GDM1 (cell line): ENCODE data around the gene ACOX2.

Experiments
- DNase-seq: peaks from one replicate; lab custom pipeline; 2025; lab: John Stamatoyannopoulos, UW

The ACOX2 gene

DNA sequence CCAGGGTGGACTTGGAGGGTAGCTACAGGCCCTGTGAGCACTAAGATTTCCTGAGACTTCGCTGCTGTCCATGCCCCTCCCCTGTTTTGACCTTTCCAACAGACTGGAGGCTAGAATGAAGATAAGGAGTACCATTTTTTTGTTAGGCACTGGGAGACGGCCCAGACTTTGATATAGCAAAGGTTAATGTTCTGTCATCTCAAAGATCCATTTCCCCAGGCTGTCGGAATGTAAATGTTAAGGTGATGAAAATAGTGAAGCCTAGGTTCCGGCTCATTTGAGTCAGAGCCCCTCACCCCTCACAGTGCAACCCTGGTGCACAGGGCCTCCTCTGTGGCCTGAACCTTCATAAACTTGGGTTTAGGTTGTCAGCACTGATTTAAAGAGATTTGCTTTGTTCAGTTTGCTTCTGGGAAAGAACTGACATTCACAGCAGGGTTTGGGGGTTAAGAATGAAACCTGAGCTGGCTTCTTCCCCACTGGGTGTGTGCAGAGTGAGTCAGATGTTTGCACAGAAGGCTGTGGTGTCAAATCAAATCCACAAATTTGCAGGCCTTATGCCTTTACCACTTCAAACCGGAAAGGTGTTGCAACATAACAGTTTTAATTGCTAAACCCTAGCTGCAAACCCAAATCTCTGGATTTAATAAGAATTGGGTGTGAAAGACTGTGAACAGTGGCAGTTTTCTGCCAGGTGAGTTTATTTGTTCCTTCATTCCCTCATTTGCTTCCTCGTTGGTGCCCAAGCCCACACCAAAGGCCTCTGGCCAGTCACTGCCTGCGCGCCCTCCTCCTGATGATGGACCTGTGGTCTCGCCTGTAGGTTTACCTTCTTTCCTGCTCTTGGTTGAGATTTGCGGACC, 65.7 kb downstream of the ACOX2 start:
- peak; percentile 11 for DNase-seq

- no peak for DNase-seq
Observed at GRCh38 chr3:58470363-58471024, 66.5 kb downstream of the ACOX2 start.

GRCh38 chr3:58469096-58469495, 67.9 kb downstream of the ACOX2 start:
- DNase-seq: no peak

DNA sequence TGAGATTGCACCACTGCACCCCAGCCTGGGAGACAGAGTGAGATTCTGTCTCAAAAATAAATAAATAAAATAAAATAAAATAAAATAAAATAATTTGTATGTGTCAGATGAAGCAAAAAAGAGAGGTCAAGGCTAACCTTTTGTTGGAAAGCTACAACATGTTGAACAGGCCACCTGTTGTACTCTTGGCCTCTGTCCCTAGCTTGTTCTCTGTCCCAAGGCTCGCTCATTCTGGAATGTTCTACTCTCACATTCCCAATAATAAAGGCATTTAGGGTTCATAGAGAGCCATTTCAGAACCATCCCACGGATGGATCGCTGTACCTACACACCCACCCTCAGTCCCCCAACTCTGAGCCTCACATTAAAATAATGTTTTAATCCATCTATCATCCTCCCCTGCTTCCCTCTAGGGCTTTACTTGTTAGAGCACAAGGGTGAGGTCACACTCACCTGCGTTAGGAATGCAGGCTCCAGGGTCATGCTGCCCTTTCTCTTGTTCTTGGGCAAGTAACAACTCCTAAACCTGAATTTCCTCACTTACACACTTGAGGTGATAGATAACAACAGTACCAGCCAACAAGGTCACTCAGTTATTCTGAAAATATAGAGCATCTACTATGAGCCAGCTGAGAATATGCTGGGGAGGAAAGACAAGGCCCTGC, 70.0 kb downstream of the ACOX2 start:
- no peak for DNase-seq

- DNase-seq: no peak
Observed at GRCh38 chr3:58464866-58465265, 72.1 kb downstream of the ACOX2 start.

GRCh38 chr3:58463942-58464271, 73.1 kb downstream of the ACOX2 start:
- DNase-seq: no peak

DNA sequence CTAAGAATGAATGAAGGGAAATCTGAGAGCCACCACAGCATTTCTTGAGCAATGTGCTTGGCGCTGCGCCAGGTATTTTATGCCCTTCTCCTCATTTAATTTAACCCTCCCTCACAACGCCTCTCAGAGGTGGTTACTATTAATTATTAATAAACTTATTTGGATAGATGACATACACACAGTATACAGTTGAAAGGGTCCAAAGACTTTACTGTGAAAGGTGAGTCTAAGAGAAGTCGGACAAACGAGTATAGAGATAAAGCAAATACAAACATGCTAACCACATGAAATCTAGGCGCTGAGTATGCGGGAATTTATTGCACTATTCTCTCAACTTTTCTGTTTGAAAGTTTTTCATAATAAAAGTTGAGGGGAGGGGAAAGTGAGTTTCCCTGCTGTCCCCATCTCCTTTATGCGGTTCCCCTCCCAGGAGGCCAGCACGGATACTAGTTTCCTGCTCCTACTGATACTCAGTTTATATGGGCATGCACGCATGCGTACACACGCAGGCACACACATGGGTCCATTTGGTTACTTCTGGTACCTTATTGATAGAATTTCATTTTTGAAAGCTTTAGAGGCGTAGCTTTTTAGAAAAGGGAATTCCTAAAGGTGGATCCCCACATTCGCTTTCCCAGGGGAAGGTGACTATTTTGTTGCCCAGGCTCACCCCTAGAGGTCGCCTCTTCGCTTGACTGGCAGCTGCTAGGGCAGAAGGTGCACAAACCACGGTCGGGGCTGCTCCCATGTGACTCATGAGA, 73.6 kb downstream of the ACOX2 start:
- peak; percentile 36 for DNase-seq

DNA sequence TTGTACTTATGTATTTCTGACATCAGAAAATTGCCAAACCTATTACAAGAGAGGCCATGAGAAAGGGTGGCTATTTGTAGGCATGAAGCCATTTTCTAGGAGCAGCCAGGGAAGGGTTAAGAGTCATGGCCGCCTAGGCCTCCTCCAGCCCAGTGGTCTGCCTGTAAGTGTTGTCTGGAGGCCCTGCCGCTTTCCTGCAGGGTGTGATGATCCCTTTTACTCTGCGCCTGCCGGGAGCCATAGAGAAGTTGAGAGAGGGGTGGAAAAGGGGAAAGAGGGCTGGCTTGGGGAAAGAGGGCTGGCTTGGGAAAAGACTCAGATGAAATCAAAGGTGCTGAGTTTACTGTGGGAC, 74.2 kb downstream of the ACOX2 start:
- DNase-seq: no peak

DNA sequence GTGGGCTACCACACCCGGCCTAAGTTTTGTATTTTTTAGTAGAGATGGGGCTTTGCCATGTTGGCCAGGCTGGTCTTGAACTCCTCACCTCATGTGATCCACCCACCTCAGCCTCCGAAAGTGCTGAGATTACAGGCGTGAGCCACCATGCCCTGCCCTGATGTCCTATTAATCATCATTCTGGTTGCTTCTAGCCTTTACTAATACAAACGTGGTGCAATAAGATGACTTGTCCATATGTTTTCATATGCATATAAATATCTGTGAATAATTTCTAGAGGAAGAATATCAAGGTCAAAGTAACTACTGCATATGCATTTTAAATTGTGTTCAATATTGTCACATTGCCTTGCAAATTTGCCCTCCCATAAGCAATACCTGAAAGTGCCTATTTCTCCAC, 77.8 kb downstream of the ACOX2 start:
- DNase-seq: no peak
